Prostate gland (tissue), 2 donors: Measurements from ENCODE around the gene PREPL. TPM values are rescaled to one million over a fixed set of nuclear protein-coding genes. Genes with fewer than 3 reads are reported as not detected.

Source experiments
- DNase-seq: peaks from one replicate; pipeline ENCODE4 v3.0.0-alpha.2; 2019; ENCODE audit warnings: low spot score
- H3K27ac ChIP-seq, 2 donors: fragments of 200-600 bp; sonication (generic); 2 replicates each; pipeline ENCODE4 v1.5.1; 2017 to 2019
- H3K27me3 ChIP-seq: fragments of 200-600 bp; sonication (generic); replicated peaks from 2 replicates; pipeline ENCODE4 v1.5.1; 2019; ENCODE audit not compliant: insufficient read depth
- H3K36me3 ChIP-seq, 2 donors: fragments of 200-600 bp; sonication (generic); 1 replicate in 1 of 2; 2 replicates in 1 of 2; pipeline versions ENCODE4 v1.5.1 to v1.8.1; 2017 to 2019
- H3K4me1 ChIP-seq: fragments of 200-600 bp; sonication (generic); replicated peaks from 2 replicates; pipeline ENCODE4 v1.5.1; 2019
- H3K4me3 ChIP-seq, 2 donors: fragments of 200-600 bp; sonication (generic); 2 replicates each; pipeline ENCODE4 v1.5.1; 2017 to 2019
- H3K9me3 ChIP-seq: fragments of 200-600 bp; sonication (generic); 2 replicates; pipeline ENCODE4 v1.5.1; 2017
- POLR2A ChIP-seq: fragments of 450-650 bp; IDR thresholded peaks from one replicate; pipeline ENCODE4 v1.6.1; 2016; ENCODE audit warnings: antibody characterized with exemption, mild to moderate bottlenecking
- POLR2AphosphoS5 ChIP-seq: sonication (generic); formaldehyde crosslinking; IDR thresholded peaks from one replicate; pipeline ENCODE4 v1.6.1; 2017; ENCODE audit warnings: antibody characterized with exemption
- WGBS: methylation state at CpG from one replicate; pipeline ENCODE4 v1.1.5; 2018; 5-methylcytosine and 5-hydroxymethylcytosine counted together
- intact Hi-C: fragments of 100-400 bp; cut with DNase I; formaldehyde crosslinking; loops from one replicate; pipeline ENCODE4 v1.14.2; 2022
- total RNA-seq, 2 donors: library from RNA; depleted of rRNA; stranded (reverse); fragments of >200 nt; gene quantifications; one replicate each; pipeline ENCODE4 v1.1.0, GENCODE V29; 2016
- TF ChIP-seq, protein P1 (sequence below), 4 experiments: fragments of 200-600 bp in 2 of 4; fragments of 450-650 bp in 2 of 4; sonication (generic) in 2 of 4; IDR thresholded peaks; 1 replicate in 3 of 4; 2 replicates in 1 of 4; pipeline ENCODE4 v1.5.1; 2016 to 2019; ENCODE audit warnings: antibody characterized with exemption in 4 of 4, mild to moderate bottlenecking in 2 of 4, moderate library complexity in 2 of 4

The PREPL gene
- total RNA-seq, 2 donors from 2014 or later = 40.3 to 49.3 TPM

DNA sequence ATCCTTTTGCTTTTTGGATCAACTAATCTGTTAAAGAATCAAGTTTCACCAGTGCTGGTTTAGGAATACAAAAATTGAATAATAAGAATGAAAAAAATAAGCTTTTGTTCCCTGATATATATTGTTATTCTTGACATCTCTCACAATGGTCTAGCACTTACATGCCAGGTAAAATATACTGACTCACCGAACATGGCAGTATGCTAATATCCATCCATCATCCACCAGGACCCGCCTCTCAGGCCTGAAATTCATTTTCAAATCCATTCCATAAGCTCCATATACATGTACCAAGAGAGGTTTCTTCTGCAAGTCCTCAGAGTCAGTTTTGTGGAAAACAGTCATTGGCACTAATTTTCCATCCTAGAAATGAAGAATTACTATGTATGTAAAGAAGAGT is 32.5 kb downstream of the PREPL start:
- DNase-seq = no peak
- Histone ChIP-seq H3K9me3 (no peaks in the 10 kb centered on the region), H3K4me3 (no peak overlapping the region), H3K27ac (no peak overlapping the region), H3K36me3 (peaks cover 0 to 5% of the 10 kb centered on the region in 2 donors), H3K4me1 (no peaks in the 10 kb centered on the region), H3K27me3 (no peaks in the 10 kb centered on the region)
- TF ChIP-seq POLR2A (no peak), POLR2AphosphoS5 (no peak)
- TF ChIP-seq, protein P1, sequence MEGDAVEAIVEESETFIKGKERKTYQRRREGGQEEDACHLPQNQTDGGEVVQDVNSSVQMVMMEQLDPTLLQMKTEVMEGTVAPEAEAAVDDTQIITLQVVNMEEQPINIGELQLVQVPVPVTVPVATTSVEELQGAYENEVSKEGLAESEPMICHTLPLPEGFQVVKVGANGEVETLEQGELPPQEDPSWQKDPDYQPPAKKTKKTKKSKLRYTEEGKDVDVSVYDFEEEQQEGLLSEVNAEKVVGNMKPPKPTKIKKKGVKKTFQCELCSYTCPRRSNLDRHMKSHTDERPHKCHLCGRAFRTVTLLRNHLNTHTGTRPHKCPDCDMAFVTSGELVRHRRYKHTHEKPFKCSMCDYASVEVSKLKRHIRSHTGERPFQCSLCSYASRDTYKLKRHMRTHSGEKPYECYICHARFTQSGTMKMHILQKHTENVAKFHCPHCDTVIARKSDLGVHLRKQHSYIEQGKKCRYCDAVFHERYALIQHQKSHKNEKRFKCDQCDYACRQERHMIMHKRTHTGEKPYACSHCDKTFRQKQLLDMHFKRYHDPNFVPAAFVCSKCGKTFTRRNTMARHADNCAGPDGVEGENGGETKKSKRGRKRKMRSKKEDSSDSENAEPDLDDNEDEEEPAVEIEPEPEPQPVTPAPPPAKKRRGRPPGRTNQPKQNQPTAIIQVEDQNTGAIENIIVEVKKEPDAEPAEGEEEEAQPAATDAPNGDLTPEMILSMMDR (IDR thresholded peaks at IDR 0.05) = no peak
- 79% methylated on average over 2 of the region's 2 CpGs for WGBS
- intact Hi-C loops = no loop called here

DNA sequence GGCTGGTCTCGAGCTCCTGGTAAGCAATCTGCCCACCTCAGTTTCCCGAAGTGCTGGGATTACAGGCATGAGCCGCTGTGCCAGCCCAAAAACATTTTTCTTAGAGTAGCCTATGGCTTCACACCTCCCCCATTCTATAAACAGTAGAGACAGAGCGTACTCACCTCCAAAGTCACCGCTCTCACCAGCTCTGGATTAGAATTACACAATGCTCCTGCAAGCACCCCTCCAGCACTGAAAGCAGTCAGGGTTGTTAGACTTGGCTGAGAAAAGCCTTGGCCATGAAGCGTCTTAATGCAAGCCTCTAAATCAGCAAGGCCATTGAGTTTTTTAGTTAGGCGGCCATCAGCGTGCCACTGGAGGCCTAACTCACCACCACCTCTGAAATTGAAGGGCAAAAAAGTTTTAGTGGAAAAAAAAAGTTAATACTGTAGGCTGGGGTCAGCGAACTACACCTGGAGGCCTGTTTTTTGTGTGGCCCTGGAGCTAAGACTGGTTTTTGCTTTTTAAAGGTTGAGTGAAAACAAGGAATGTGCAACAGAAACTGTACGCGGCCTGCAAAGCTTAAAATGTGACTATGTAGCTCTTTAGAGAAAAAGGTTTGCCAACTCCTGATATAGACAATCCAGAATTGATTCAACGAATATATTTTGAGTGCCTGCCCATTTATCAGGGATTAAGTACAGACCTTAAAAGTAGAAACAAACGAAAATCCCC is 34.6 kb downstream of the PREPL start:
- Histone ChIP-seq H3K4me3 (no peak overlapping the region), H3K27ac (no peak overlapping the region), H3K9me3 (no peaks in the 10 kb centered on the region), H3K27me3 (no peaks in the 10 kb centered on the region), H3K36me3 (peaks cover 0 to 5% of the 10 kb centered on the region in 2 donors), H3K4me1 (no peaks in the 10 kb centered on the region)
- no peak for DNase-seq
- 86% methylated on average over 13 of the region's 13 CpGs for WGBS
- intact Hi-C loops = no loop called here
- no peak for TF ChIP-seq POLR2A
- no peak for TF ChIP-seq POLR2AphosphoS5
- TF ChIP-seq, protein P1 (IDR thresholded peaks at IDR 0.05) = no peak

GRCh38 chr2:44325897-44326296 is 35.4 kb downstream of the PREPL start:
- Histone ChIP-seq H3K4me1 (no peaks in the 10 kb centered on the region), H3K36me3 (no peaks in the 10 kb centered on the region), H3K4me3 (no peak overlapping the region), H3K9me3 (no peaks in the 10 kb centered on the region), H3K27ac (no peak overlapping the region), H3K27me3 (no peaks in the 10 kb centered on the region)
- WGBS = 88% methylated on average over 4 of the region's 4 CpGs
- TF ChIP-seq, protein P1 (IDR thresholded peaks at IDR 0.05) = no peak
- TF ChIP-seq POLR2A = no peak
- no peak for TF ChIP-seq POLR2AphosphoS5
- no peak for DNase-seq
- intact Hi-C loops = no loop called here

GRCh38 chr2:44324971-44325426 is 36.3 kb downstream of the PREPL start:
- intact Hi-C loops = no loop called here
- no peaks in the 10 kb centered on the region for H3K4me1 ChIP-seq
- H3K27me3 ChIP-seq = no peaks in the 10 kb centered on the region
- H3K36me3 ChIP-seq = no peaks in the 10 kb centered on the region
- TF ChIP-seq, protein P1 (IDR thresholded peaks at IDR 0.05) = no peak
- TF ChIP-seq POLR2A = no peak
- no peaks in the 10 kb centered on the region for H3K9me3 ChIP-seq
- no peak overlapping the region for H3K27ac ChIP-seq
- H3K4me3 ChIP-seq = no peak overlapping the region
- WGBS = 82% methylated on average over 1 of the region's 1 CpG
- no peak for DNase-seq

DNA sequence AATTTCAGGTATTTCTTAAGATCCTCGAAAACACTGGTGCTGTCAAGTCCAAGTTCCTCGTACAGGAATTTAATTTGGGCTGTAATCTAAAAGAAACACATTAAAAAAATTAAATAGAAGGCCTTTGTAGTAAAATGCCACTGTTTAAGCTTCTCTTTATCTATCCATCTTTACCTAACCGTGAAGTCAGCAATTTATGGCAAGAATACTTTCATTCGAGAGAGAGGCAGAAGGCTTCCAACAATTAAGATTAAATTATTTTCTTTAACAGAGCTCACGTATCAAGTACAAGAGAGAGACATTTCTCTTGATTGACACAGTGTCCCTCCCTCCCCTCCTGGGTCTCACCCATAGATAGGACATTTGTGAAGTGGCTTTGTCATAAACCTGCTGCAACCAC is 39.9 kb downstream of the PREPL start:
- 41% methylated on average over 5 of the region's 5 CpGs for WGBS
- Histone ChIP-seq H3K27ac (no peak overlapping the region), H3K27me3 (no peaks in the 10 kb centered on the region), H3K4me1 (no peaks in the 10 kb centered on the region), H3K4me3 (no peak overlapping the region), H3K36me3 (no peaks in the 10 kb centered on the region), H3K9me3 (no peaks in the 10 kb centered on the region)
- DNase-seq = no peak
- TF ChIP-seq POLR2A (no peak), POLR2AphosphoS5 (no peak)
- TF ChIP-seq, protein P1 (IDR thresholded peaks at IDR 0.05) = no peak
- intact Hi-C loops = no loop called here
